Fibroblast of lung (primary cell): Measurements from ENCODE around the gene TMEM163. TPM values are rescaled to one million over a fixed set of nuclear protein-coding genes. Genes with fewer than 3 reads are reported as not detected.
"Not testable (repeated sequence)": the region's sequence is repeated elsewhere in the genome, so short reads cannot be mapped to it uniquely, and the experiment has no call there.

ENCODE experiments used
- DNase-seq, 2 donors: peaks; one replicate each; pipeline versions ENCODE4 v3.0.0 to v3.0.0-alpha.2; 2010; ENCODE audit warnings: low read depth in 2 of 2
- H2AFZ ChIP-seq: 2 replicates; pipeline ENCODE4 v1.5.1; 2012; ENCODE audit warnings: low read length, control low read depth, inconsistent platforms
- H3K27ac ChIP-seq: 2 replicates; pipeline ENCODE4 v1.5.1; 2011; ENCODE audit warnings: low read length, control low read depth; ENCODE audit not compliant: insufficient read depth
- H3K27me3 ChIP-seq: 2 replicates; pipeline ENCODE4 v1.5.1; 2011; ENCODE audit warnings: mild to moderate bottlenecking, low read length; ENCODE audit not compliant: control insufficient read depth, insufficient read depth
- H3K36me3 ChIP-seq: 2 replicates; pipeline ENCODE4 v1.5.1; 2011; ENCODE audit warnings: low read length; ENCODE audit not compliant: control insufficient read depth, insufficient read depth
- H3K4me1 ChIP-seq: 2 replicates; pipeline ENCODE4 v1.5.1; 2011; ENCODE audit warnings: low read length; ENCODE audit not compliant: control insufficient read depth, insufficient read depth; ENCODE audit errors: extremely low read depth
- H3K4me2 ChIP-seq: 2 replicates; pipeline ENCODE4 v1.5.1; 2011; ENCODE audit warnings: low read length, control low read depth; ENCODE audit not compliant: insufficient read depth; ENCODE audit errors: extremely low read depth
- H3K4me3 ChIP-seq, 4 experiments: fragments of 200-600 bp in 1 of 4; sonication (generic) in 1 of 4; replicated peaks in 1 of 4; 2 replicates each; pipeline ENCODE4 v1.5.1; 2011 to 2016; ENCODE audit warnings: low read length in 4 of 4, low read depth in 3 of 4, mild to moderate bottlenecking in 3 of 4, control low read depth in 2 of 4, inconsistent platforms in 1 of 4, mixed read lengths in 1 of 4; ENCODE audit not compliant: insufficient read depth in 1 of 4; ENCODE audit errors: control extremely low read depth in 1 of 4
- H3K79me2 ChIP-seq: 2 replicates; pipeline ENCODE4 v1.5.1; 2012; ENCODE audit warnings: mild to moderate bottlenecking, low read length, inconsistent platforms; ENCODE audit not compliant: control insufficient read depth, insufficient read depth
- H3K9ac ChIP-seq: 2 replicates; pipeline ENCODE4 v1.5.1; 2011; ENCODE audit warnings: mild to moderate bottlenecking, low read length, control low read depth; ENCODE audit not compliant: insufficient read depth
- H3K9me3 ChIP-seq: 2 replicates; pipeline ENCODE4 v1.5.1; 2012; ENCODE audit warnings: low read depth, low read length; ENCODE audit not compliant: control insufficient read depth, insufficient read depth
- H4K20me1 ChIP-seq: 2 replicates; pipeline ENCODE4 v1.5.1; 2011; ENCODE audit warnings: low read length; ENCODE audit not compliant: control insufficient read depth, insufficient read depth; ENCODE audit errors: extremely low read depth
- EZH2 ChIP-seq: IDR thresholded peaks from 2 replicates; pipeline ENCODE4 v1.5.1; 2012; ENCODE audit warnings: low read length, control low read depth, mild to moderate bottlenecking; ENCODE audit errors: missing control alignments
- polyA plus RNA-seq, 2 donors: library from polyadenylated mRNA; depleted of rRNA in 1 of 2; stranded (reverse) in 1 of 2; unstranded in 1 of 2; fragments of >200 nt; gene quantifications; 2 replicates each; pipeline ENCODE4 v1.2.1, GENCODE V29; 2011 to 2012; ENCODE audit warnings: missing spikeins in 1 of 2
- total RNA-seq: library from RNA; depleted of rRNA; stranded (reverse); fragments of >200 nt; gene quantifications from 2 replicates; pipeline ENCODE4 v1.2.1, GENCODE V29; 2014
- TF ChIP-seq, protein P1 (sequence below), 2 donors: IDR thresholded peaks in 1 of 2; conservative IDR thresholded peaks in 1 of 2; 1 replicate in 1 of 2; 2 replicates in 1 of 2; pipeline ENCODE4 v1.5.1; 2011 to 2012; ENCODE audit warnings: low read length in 2 of 2, control low read depth in 1 of 2, inconsistent platforms in 1 of 2, low read depth in 1 of 2, mild to moderate bottlenecking in 1 of 2

TMEM163 gene
- total and polyA plus RNA-seq, 2 donors (not counting 1 experiment from before 2014, with no cell fraction given) = under 0.01 to 0.03 TPM

GRCh38 chr2:134508391-134508790, 210.4 kb downstream of the TMEM163 start:
- TF ChIP-seq EZH2 = no peak
- TF ChIP-seq, protein P1, sequence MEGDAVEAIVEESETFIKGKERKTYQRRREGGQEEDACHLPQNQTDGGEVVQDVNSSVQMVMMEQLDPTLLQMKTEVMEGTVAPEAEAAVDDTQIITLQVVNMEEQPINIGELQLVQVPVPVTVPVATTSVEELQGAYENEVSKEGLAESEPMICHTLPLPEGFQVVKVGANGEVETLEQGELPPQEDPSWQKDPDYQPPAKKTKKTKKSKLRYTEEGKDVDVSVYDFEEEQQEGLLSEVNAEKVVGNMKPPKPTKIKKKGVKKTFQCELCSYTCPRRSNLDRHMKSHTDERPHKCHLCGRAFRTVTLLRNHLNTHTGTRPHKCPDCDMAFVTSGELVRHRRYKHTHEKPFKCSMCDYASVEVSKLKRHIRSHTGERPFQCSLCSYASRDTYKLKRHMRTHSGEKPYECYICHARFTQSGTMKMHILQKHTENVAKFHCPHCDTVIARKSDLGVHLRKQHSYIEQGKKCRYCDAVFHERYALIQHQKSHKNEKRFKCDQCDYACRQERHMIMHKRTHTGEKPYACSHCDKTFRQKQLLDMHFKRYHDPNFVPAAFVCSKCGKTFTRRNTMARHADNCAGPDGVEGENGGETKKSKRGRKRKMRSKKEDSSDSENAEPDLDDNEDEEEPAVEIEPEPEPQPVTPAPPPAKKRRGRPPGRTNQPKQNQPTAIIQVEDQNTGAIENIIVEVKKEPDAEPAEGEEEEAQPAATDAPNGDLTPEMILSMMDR (conservative IDR thresholded peaks at IDR 0.05 in 1 of 2, IDR thresholded peaks at IDR 0.05 in 1 of 2; ENCODE audit: low read depth in 1 of 2, low read length in 2 of 2) = no peak
- no peaks in the 10 kb centered on the region for H3K27me3 ChIP-seq

DNA sequence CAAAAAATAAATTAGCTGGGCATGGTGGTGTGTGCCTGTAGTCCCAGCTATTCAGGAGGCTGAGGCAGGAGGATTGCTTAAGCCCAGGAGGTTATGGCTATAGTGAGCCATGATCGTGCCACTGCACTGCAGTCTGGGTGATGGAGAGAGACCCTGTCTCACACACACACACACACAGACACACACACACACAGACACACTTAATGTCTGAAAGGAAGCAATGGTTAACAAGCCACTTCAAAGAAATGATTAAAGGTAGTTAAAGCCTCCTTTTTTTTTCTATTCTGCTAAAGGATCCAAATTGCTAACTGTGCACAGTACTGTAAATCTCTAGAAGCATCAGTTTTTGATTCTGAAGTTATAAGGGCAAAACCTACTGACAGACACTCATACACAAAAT, 211.1 kb downstream of the TMEM163 start:
- Histone ChIP-seq H3K4me3 (no peak overlapping the region), H3K4me2 (no peak overlapping the region), H3K79me2 (no peaks in the 10 kb centered on the region), H2AFZ (no peak overlapping the region), H3K4me1 (no peaks in the 10 kb centered on the region), H3K27ac (no peak overlapping the region), H3K36me3 (no peaks in the 10 kb centered on the region), H4K20me1 (no peaks in the 10 kb centered on the region), H3K9me3 (no peaks in the 10 kb centered on the region), H3K9ac (no peak overlapping the region), H3K27me3 (no peaks in the 10 kb centered on the region)
- TF ChIP-seq, protein P1 (conservative IDR thresholded peaks at IDR 0.05 in 1 of 2, IDR thresholded peaks at IDR 0.05 in 1 of 2; ENCODE audit: low read depth in 1 of 2, low read length in 2 of 2) = no peak
- no peak for TF ChIP-seq EZH2
- DNase-seq = no peak

More at GRCh38 chr2:134508391-134508790, 210.4 kb downstream of the TMEM163 start:
- no peaks in the 10 kb centered on the region for H3K9me3 ChIP-seq
- H3K27ac ChIP-seq = no peak overlapping the region
- H3K9ac ChIP-seq = no peak overlapping the region
- no peak overlapping the region for H3K4me2 ChIP-seq
- DNase-seq = no peak
- H3K36me3 ChIP-seq = no peaks in the 10 kb centered on the region
- no peaks in the 10 kb centered on the region for H4K20me1 ChIP-seq
- H3K79me2 ChIP-seq = no peaks in the 10 kb centered on the region
- no peaks in the 10 kb centered on the region for H3K4me1 ChIP-seq
- H3K4me3 ChIP-seq = no peak overlapping the region
- no peak overlapping the region for H2AFZ ChIP-seq

GRCh38 chr2:134507159-134507558, 211.6 kb downstream of the TMEM163 start:
- not testable (repeated sequence) for H3K79me2 ChIP-seq, H3K27me3 ChIP-seq, H3K9me3 ChIP-seq, H3K4me1 ChIP-seq, H3K27ac ChIP-seq, H3K36me3 ChIP-seq, H2AFZ ChIP-seq, DNase-seq, H3K9ac ChIP-seq, H4K20me1 ChIP-seq, H3K4me3 ChIP-seq, H3K4me2 ChIP-seq
